OCI-LY7 (cell line): ENCODE data around the gene BORCS6. TPM values are rescaled to one million over a fixed set of nuclear protein-coding genes. Genes with fewer than 3 reads are reported as not detected.

Experiments
- BruUV-seq: library from RNA; stranded (reverse); fragments of 400-500 nt; replicated peaks from 2 replicates; lab custom pipeline; 2021; lab: Mats Ljungman, UMichigan
- CTCF ChIA-PET: fragments of 300-600 bp; sonication (Branson Sonifier 250); formaldehyde crosslinking; loops from one replicate; lab custom pipeline; 2022; ENCODE audit warnings: antibody characterized with exemption; ENCODE audit not compliant: unreplicated experiment; lab: Charles Lee
- POLR2A ChIA-PET: fragments of 300-600 bp; sonication (Branson Sonifier 250); formaldehyde crosslinking; loops from one replicate; lab custom pipeline; 2022; ENCODE audit warnings: antibody characterized with exemption; lab: Charles Lee
- DNase-seq: peaks from one replicate; pipeline ENCODE4 v3.0.0-alpha.2; 2015; ENCODE audit warnings: low spot score
- H2AFZ ChIP-seq: fragments of 200-600 bp; sonication (generic), shearing (Covaris generic); 2 replicates; pipeline ENCODE4 v1.6.1; 2014; ENCODE audit warnings: mild to moderate bottlenecking, antibody characterized with exemption, low read length, moderate library complexity
- H3K27ac ChIP-seq: fragments of 200-600 bp; sonication (generic); 2 replicates; pipeline ENCODE4 v1.5.1; 2014; ENCODE audit warnings: mixed run types, low read depth, mild to moderate bottlenecking, moderate library complexity, low read length, inconsistent platforms; ENCODE audit not compliant: poor library complexity, severe bottlenecking
- H3K36me3 ChIP-seq: fragments of 200-600 bp; sonication (generic); 2 replicates; pipeline ENCODE4 v1.6.1; 2014; ENCODE audit warnings: mild to moderate bottlenecking, antibody characterized with exemption, low read length, moderate library complexity, mixed read lengths; ENCODE audit not compliant: insufficient read depth
- H3K4me1 ChIP-seq: fragments of 200-600 bp; sonication (generic); 2 replicates; pipeline ENCODE4 v1.5.1; 2014; ENCODE audit warnings: mild to moderate bottlenecking, low read length; ENCODE audit not compliant: insufficient read depth, poor library complexity, severe bottlenecking
- H3K4me2 ChIP-seq: fragments of 200-600 bp; sonication (generic); 2 replicates; pipeline ENCODE4 v1.6.1; 2014; ENCODE audit warnings: mild to moderate bottlenecking, low read length
- H3K4me3 ChIP-seq: fragments of 200-600 bp; sonication (generic); 2 replicates; pipeline ENCODE4 v1.5.1; 2014; ENCODE audit warnings: mild to moderate bottlenecking, low read depth, low read length; ENCODE audit not compliant: poor library complexity, severe bottlenecking
- H3K79me2 ChIP-seq: fragments of 200-600 bp; sonication (generic); 2 replicates; pipeline ENCODE4 v1.6.1; 2016; ENCODE audit warnings: low read depth, mild to moderate bottlenecking, low read length, moderate library complexity, mixed read lengths; ENCODE audit not compliant: insufficient read depth
- H3K9me2 ChIP-seq: fragments of 200-600 bp; sonication (generic); 2 replicates; pipeline ENCODE4 v1.6.1; 2016; ENCODE audit warnings: mild to moderate bottlenecking, low read length, mixed read lengths; ENCODE audit not compliant: insufficient read depth
- H3K9me3 ChIP-seq: fragments of 200-600 bp; sonication (generic); 2 replicates; pipeline ENCODE4 v1.6.1; 2014; ENCODE audit warnings: mild to moderate bottlenecking, mixed run types, low read length, mixed read lengths
- H4K20me1 ChIP-seq: fragments of 200-600 bp; sonication (generic); 2 replicates; pipeline ENCODE4 v1.6.1; 2014; ENCODE audit warnings: mild to moderate bottlenecking, antibody characterized with exemption, low read length, moderate library complexity, mixed read lengths; ENCODE audit not compliant: insufficient read depth
- CTCF ChIP-seq: fragments of 200-600 bp; sonication (generic); conservative IDR thresholded peaks from 2 replicates; pipeline ENCODE4 v1.5.1; 2014; ENCODE audit warnings: mild to moderate bottlenecking, antibody characterized with exemption, low read length, moderate library complexity, mixed read lengths
- EZH2phosphoT487 ChIP-seq: fragments of 200-600 bp; sonication (generic); IDR thresholded peaks from 2 replicates; pipeline ENCODE4 v1.6.1; 2018; ENCODE audit warnings: low read depth, borderline replicate concordance, mild to moderate bottlenecking, mixed run types, antibody characterized with exemption, low read length, moderate library complexity, mixed read lengths
- intact Hi-C: fragments of 100-400 bp; cut with micrococcal nuclease; formaldehyde crosslinking; loops from one replicate; pipeline ENCODE4 v1.10.0; 2022; ENCODE audit not compliant: unreplicated experiment
- total RNA-seq, 2 experiments: library from RNA; depleted of rRNA in 1 of 2; stranded (reverse); fragments of >200 nt in 1 of 2; shearing (Covaris generic) in 1 of 2; gene quantifications; 2 replicates each; pipeline ENCODE4 v1.2.3, GENCODE V29; 2014 to 2022

Gene BORCS6
- total RNA-seq, 2 experiments from 2014 or later, result 12.7 to 13.9 TPM

GRCh38 chr17:8159032-8159400 is 31.0 kb downstream of the BORCS6 start:
- Histone ChIP-seq H3K4me3 (no peak overlapping the region), H3K4me2 (peak overlapping the region; percentile 52; the same call in 1 of the 2 replicates), H3K4me1 (peaks cover 58% of the 10 kb centered on the region), H3K36me3 (peaks cover 27% of the 10 kb centered on the region), H4K20me1 (no peaks in the 10 kb centered on the region), H3K27ac (no peak overlapping the region), H3K9me2 (no peaks in the 10 kb centered on the region), H2AFZ (no peak overlapping the region), H3K9me3 (no peaks in the 10 kb centered on the region), H3K79me2 (peaks cover 14% of the 10 kb centered on the region; the same call in 1 of the 2 replicates)
- ChIA-PET CTCF (interaction anchor here (1.3 kb wide), 1 partner anchor 15 kb away, joined by 5 read pairs; no protein-coding TSS in a partner anchor), POLR2A (interaction anchor here (1.0 kb wide), 1 partner anchor 14 kb away, joined by 3 read pairs; no protein-coding TSS in a partner anchor)
- TF ChIP-seq CTCF (no peak; the same call in 1 of the 2 replicates), EZH2phosphoT487 (no peak)
- no TSS peak for BruUV-seq
- DNase-seq, result no peak
- intact Hi-C loops, result loop anchor here (10.0 kb wide), 1 partner anchor 324 kb away; the partner anchor contains the start of gene KDM6B

- H2AFZ ChIP-seq, result no peak overlapping the region
- no TSS peak for BruUV-seq
- H3K79me2 ChIP-seq, result peaks cover 14% of the 10 kb centered on the region; the same call in 1 of the 2 replicates
- intact Hi-C loops, result loop anchor here (10.0 kb wide), 1 partner anchor 324 kb away; the partner anchor contains the start of gene KDM6B
- peak; percentile 86 for DNase-seq
- H3K9me2 ChIP-seq, result no peaks in the 10 kb centered on the region
- ChIA-PET POLR2A (interaction anchor here (1.0 kb wide), 1 partner anchor 15 kb away, joined by 3 read pairs; no protein-coding TSS in a partner anchor), CTCF (interaction anchor here (1.3 kb wide), 1 partner anchor 15 kb away, joined by 5 read pairs; no protein-coding TSS in a partner anchor)
- H3K27ac ChIP-seq, result peak overlapping the region; percentile 32
- peak overlapping the region; percentile 4 for H3K4me3 ChIP-seq
- no peaks in the 10 kb centered on the region for H3K9me3 ChIP-seq
- no peaks in the 10 kb centered on the region for H4K20me1 ChIP-seq
- peaks cover 58% of the 10 kb centered on the region for H3K4me1 ChIP-seq
- TF ChIP-seq CTCF (peak; percentile 91), EZH2phosphoT487 (no peak)
- peaks cover 27% of the 10 kb centered on the region for H3K36me3 ChIP-seq
- peak overlapping the region; percentile 52 for H3K4me2 ChIP-seq
These were observed 31.5 kb downstream of the BORCS6 start for GRCh38 chr17:8158267-8159031.
